ENCODE data around the gene HNRNPDL.

DNA sequence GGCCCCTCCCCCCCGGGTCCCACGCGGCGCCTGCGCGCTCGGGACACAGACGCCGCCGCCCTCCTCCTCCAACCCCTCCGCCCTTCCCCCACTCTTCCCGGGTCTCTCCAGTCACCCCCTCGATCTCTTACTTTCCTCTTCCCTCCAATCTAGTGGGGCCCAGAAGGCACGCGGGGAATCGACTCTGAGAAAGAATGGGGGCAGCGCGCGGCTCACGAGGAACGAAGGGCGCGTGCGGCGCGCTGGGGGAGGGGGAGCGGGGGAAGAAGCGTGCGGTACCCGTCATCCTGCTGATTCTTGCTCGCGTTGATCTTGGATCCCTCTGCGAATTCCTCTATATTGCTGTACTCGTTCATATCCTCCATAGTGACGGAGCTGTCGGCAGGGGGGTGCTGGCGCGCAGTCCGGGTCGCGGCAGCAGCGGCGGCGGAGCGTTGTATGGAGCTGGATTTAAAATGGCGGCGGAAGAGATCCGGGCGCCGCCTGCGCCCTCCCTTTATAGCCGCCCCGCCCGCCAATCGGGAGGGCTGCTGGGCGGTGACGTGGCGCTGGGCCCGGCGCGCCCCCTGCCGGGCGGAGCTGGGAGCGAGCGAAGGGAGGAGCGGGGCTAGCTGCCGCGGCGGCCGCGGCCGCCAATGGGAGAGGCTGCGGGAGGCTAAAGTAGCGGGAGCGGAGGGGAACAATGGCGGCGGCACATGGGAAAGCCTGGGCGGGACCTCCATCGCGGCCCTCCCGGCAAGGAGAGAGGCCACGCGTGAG, 1.1 kb downstream of the HNRNPDL start:
- TF ChIP-seq ZNF837 (tag by site-specific recombination; IDR thresholded peaks at IDR 0.05) (no peak), ZNF239 (tag by site-specific recombination; IDR thresholded peaks at IDR 0.05) (no peak), ZNF133 (tag by site-specific recombination; IDR thresholded peaks at IDR 0.05) (peak; percentile 28; the same call in 1 of the 2 replicates), MYNN (tag by site-specific recombination; IDR thresholded peaks at IDR 0.05; ENCODE audit: borderline replicate concordance) (no peak), MEIS1 (CRISPR knock-in tag; IDR thresholded peaks at IDR 0.05; ENCODE audit: borderline replicate concordance) (no peak)
- TF ChIP-seq, protein P1, sequence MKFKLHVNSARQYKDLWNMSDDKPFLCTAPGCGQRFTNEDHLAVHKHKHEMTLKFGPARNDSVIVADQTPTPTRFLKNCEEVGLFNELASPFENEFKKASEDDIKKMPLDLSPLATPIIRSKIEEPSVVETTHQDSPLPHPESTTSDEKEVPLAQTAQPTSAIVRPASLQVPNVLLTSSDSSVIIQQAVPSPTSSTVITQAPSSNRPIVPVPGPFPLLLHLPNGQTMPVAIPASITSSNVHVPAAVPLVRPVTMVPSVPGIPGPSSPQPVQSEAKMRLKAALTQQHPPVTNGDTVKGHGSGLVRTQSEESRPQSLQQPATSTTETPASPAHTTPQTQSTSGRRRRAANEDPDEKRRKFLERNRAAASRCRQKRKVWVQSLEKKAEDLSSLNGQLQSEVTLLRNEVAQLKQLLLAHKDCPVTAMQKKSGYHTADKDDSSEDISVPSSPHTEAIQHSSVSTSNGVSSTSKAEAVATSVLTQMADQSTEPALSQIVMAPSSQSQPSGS (tag by site-specific recombination; IDR thresholded peaks at IDR 0.05; ENCODE audit: low read depth) = no peak
- TF ChIP-seq, protein P2, sequence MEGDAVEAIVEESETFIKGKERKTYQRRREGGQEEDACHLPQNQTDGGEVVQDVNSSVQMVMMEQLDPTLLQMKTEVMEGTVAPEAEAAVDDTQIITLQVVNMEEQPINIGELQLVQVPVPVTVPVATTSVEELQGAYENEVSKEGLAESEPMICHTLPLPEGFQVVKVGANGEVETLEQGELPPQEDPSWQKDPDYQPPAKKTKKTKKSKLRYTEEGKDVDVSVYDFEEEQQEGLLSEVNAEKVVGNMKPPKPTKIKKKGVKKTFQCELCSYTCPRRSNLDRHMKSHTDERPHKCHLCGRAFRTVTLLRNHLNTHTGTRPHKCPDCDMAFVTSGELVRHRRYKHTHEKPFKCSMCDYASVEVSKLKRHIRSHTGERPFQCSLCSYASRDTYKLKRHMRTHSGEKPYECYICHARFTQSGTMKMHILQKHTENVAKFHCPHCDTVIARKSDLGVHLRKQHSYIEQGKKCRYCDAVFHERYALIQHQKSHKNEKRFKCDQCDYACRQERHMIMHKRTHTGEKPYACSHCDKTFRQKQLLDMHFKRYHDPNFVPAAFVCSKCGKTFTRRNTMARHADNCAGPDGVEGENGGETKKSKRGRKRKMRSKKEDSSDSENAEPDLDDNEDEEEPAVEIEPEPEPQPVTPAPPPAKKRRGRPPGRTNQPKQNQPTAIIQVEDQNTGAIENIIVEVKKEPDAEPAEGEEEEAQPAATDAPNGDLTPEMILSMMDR (tag by site-specific recombination; IDR thresholded peaks at IDR 0.05) = peak; percentile 65
- TF ChIP-seq, protein P3, sequence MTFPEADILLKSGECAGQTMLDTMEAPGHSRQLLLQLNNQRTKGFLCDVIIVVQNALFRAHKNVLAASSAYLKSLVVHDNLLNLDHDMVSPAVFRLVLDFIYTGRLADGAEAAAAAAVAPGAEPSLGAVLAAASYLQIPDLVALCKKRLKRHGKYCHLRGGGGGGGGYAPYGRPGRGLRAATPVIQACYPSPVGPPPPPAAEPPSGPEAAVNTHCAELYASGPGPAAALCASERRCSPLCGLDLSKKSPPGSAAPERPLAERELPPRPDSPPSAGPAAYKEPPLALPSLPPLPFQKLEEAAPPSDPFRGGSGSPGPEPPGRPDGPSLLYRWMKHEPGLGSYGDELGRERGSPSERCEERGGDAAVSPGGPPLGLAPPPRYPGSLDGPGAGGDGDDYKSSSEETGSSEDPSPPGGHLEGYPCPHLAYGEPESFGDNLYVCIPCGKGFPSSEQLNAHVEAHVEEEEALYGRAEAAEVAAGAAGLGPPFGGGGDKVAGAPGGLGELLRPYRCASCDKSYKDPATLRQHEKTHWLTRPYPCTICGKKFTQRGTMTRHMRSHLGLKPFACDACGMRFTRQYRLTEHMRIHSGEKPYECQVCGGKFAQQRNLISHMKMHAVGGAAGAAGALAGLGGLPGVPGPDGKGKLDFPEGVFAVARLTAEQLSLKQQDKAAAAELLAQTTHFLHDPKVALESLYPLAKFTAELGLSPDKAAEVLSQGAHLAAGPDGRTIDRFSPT (tag by site-specific recombination; IDR thresholded peaks at IDR 0.05) = no peak

Data from HEK293 (cell line).